Heart left ventricle (tissue), 13 donors: Measurements from ENCODE around the gene ZNF543.

Experiments used
- POLR2A ChIP-seq, 2 donors: fragments of 450-650 bp; IDR thresholded peaks; one replicate each; pipeline ENCODE4 v1.6.1; 2017; ENCODE audit warnings: antibody characterized with exemption in 2 of 2, mild to moderate bottlenecking in 2 of 2, moderate library complexity in 2 of 2
- TF ChIP-seq, protein P1 (sequence below), 12 donors: fragments of 200-600 bp; sonication (generic) in 4 of 12; IDR thresholded peaks; one replicate each; pipeline versions ENCODE4 v1.5.0 to v1.8.0; 2018 to 2022; ENCODE audit warnings: antibody characterized with exemption in 12 of 12, mild to moderate bottlenecking in 5 of 12
- donor health status: ischemic (EF 13 %, LVEDD 7.1; RV severe dilation, severe dysfunction).
- donor health status: DM: no; HTN: yes; CAD: no.
- donor health status: DM: no; HTN: no; CAD: no.
- donor health status: ischemic (EF 25% LVEDD 6.9; RV normal size, moderate dysfunction).
- donor health status: ischemic (EF 25% LVEDD 5.7; RV mildly dilated, moderate dysfunction).
- donor health status: ischemic (EF 35%, LVEDD 5.7; RV mildly dilated, moderate dysfunction).
- donor health status: nonischemic (EF 11% LVEDD 7.7; RV severe dilation, severe dysfunction).
- donor health status: DM: yes; HTN: yes; CAD: no.
- donor health status: PGD.
- donor health status: ischemic (EF 29% LVEDD 5.4; RV normal size, mild dysfunction).
- donor health status: nonischemic (EF 23%, LVEDD 6.1; RV moderate dilation, normal function).

- TF ChIP-seq, protein P1, sequence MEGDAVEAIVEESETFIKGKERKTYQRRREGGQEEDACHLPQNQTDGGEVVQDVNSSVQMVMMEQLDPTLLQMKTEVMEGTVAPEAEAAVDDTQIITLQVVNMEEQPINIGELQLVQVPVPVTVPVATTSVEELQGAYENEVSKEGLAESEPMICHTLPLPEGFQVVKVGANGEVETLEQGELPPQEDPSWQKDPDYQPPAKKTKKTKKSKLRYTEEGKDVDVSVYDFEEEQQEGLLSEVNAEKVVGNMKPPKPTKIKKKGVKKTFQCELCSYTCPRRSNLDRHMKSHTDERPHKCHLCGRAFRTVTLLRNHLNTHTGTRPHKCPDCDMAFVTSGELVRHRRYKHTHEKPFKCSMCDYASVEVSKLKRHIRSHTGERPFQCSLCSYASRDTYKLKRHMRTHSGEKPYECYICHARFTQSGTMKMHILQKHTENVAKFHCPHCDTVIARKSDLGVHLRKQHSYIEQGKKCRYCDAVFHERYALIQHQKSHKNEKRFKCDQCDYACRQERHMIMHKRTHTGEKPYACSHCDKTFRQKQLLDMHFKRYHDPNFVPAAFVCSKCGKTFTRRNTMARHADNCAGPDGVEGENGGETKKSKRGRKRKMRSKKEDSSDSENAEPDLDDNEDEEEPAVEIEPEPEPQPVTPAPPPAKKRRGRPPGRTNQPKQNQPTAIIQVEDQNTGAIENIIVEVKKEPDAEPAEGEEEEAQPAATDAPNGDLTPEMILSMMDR (IDR thresholded peaks at IDR 0.05): no peak
- no peak for TF ChIP-seq POLR2A (IDR thresholded peaks at IDR 0.05)
These were observed 37.1 kb downstream of the ZNF543 start for GRCh38 chr19:57357406-57357805.
